Eye (tissue), 1 donor: ENCODE results near the gene TTC16.

Source experiments
- DNase-seq: peaks from one replicate; pipeline ENCODE4 v3.0.0-alpha.2; 2015

The TTC16 gene, protein sequence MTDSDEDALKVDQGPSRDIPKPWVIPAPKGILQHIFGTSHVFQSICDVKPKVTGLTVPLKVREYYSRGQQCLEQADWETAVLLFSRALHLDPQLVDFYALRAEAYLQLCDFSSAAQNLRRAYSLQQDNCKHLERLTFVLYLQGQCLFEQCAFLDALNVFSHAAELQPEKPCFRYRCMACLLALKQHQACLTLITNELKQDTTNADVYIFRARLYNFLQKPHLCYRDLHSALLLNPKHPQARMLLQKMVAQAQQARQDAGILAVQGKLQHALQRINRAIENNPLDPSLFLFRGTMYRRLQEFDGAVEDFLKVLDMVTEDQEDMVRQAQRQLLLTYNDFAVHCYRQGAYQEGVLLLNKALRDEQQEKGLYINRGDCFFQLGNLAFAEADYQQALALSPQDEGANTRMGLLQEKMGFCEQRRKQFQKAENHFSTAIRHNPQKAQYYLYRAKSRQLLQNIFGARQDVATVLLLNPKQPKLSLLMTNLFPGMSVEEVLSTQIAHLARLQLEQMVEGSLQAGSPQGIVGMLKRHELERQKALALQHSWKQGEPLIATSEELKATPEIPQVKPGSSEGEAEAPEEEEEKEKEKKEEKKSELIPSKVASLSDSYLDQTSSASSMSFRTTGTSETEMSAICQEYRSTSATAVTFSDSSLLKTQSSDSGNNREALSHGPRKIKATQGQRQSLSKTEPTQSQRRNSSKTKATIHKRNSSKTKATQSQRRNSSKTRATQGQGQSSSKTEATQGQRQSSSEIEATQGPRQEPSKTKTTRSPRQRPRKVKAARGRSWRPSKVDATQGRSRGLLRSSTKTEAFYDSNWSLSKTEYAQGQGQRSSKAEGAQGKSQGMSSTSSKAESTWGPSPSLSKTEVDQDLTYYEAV

GRCh38 chr9:127715470-127716337, at the start of gene TTC16, which contains the start of gene PTRH1:
TSS of gene TTC16 (plus strand) at chr9:127716079. CDS start at chr9:127716146, 67 bp downstream.
TSS of gene PTRH1 (minus strand) at chr9:127715663. CDS start at chr9:127715639, 24 bp downstream.
- DNase-seq: peak; percentile 98

DNA sequence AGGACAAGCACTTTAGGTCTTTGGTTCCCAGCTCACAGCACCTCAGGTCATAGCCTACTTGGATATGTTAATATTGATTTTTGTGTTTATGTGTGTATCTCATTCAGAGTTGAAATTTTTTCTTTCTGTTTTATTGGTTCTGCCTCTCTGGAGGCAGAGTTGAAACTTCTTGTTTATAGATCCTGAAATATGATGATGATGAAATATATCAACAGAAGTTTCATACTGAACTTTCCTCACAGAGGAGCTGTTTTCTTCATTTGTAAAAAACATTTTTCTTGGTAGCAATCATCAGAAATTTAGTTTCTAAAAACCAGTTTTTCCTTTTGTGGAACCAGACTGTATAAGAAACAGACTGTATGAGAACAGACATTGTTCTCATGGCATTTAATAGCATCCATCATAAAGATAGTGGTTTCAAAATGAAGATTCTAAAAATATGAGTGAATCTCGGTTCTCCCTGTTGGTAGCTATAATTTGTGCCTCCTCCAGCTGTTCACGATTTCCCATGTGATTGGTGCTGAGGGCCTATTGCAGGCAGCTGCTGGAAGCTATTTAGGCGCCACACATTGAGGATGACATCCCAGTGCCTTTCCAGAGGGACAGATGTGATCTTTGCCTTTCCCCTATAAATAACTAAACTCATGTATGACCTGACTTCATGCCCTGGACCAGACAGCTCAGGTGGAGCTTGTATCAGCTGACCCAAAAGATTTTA, 48.6 kb upstream of the TTC16 start:
- DNase-seq: peak; percentile 19

GRCh38 chr9:127667906-127668305, 48.0 kb upstream of the TTC16 start:
- no peak for DNase-seq

DNA sequence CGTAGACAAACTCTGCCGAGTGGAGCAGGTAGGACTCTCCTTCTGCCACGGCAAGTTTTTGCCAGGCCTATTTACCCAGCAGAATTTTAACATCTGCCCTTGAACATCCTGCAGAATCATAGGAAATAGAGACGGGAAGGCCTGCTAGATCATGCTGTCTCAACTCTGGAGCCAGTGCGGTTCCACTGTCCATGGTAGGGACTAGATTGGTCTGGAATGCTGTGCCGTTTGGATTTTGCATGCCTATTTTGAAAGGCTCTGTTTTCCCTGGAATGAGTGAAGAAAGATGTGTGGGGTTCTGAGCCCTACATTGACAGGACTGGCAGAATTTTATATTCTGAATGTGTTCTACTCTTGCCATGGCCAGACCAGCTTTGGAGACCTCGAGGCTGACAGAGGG, 42.6 kb upstream of the TTC16 start:
- no peak for DNase-seq

GRCh38 chr9:127676638-127677037, 39.2 kb upstream of the TTC16 start:
- no peak for DNase-seq

GRCh38 chr9:127679506-127679905, 36.4 kb upstream of the TTC16 start:
- DNase-seq: no peak

DNA sequence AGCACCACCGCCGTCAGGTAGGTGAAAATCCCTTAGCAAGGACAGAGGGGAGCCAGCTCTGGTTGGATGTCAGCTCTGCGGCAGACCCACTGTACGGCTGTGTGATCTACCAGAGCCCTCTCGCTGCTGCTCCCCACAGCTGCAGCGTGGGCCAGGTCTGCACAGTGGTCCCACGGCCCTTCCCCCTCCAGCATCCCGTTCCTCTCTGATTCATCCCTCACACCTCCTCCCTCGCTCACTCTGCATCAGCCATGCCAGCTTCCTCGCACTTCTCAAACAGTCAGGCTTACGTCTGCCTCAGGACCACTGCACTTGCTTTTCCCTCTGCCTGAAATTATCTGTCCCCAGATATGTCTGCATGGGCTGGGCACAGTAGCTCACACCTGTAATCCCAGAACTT, 35.7 kb upstream of the TTC16 start:
- DNase-seq: no peak

- DNase-seq: no peak
These were observed 35.0 kb upstream of the TTC16 start for GRCh38 chr9:127680846-127681245.

DNA sequence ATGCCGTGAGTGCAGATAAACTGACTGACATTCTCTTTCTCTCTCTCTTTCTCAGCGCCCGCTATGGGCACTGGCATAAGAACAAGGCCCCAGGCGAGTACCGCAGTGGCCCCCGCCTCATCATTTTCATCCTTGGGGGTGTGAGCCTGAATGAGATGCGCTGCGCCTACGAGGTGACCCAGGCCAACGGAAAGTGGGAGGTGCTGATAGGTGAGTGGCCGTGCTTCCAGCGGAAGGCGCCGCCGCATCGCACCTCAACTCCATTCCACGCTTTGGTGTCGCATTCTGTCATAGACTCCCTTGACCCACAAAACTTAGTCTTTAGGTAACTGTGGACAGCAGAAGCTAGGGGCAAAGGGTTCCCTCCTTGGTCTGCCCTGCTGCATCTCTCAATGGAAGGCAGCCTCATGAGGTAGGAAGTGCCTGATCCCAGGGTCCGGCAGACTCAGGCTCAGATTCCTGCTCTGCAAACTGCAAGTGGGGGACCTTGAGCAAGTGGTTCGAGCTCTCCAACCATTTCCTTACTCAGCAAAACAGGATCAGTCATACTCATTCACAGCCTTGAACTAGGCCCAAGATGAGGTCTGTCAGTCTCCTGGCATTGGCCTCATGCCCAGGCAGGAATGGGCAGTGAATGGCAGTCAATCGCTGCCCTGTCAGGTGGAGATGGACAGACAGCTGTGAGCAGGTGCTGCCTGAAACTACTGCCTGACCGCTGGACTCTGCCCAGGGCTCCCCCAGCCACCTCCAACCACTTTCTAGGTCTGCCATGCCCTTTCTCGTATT, 33.3 kb upstream of the TTC16 start:
- DNase-seq: no peak

DNA sequence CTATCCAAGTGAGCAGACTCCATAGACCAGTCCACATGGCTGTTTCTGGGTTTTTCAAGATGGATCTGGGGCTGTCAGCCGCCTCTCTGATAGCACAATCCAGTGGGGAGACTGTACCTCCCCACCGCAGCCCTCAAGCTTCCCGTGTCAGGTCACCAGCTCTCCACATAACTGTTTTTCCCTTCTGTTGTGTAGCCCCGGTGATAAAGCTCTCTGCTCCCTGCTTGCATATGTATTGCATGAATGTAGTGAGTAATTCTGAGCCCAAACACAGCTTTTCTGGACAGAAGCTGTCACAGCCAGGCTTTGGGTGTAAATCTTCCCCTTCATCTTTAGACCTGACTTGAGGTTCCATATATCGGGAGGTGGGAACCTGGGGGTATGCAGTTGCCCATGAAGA, 32.2 kb upstream of the TTC16 start:
- DNase-seq: no peak

DNA sequence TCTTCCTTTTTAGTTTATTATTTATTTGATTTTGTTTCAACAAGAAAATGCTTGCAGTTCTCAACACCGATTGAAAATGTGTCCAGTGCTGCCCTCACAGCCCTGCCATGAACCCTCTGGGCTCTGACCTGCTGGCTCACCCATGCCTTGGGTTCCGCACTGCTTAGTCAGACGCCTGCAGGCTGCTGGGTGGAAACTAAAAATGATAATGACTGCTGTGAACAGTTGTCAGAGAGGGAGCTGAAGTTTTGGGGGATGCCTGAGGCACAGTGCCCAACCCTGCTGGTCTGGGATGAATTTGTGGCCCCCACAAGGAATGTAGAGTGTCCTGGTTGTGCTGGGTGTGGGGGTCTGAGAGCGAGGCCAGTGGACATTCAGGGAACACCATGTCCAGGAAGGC, 31.3 kb upstream of the TTC16 start:
- no peak for DNase-seq

DNA sequence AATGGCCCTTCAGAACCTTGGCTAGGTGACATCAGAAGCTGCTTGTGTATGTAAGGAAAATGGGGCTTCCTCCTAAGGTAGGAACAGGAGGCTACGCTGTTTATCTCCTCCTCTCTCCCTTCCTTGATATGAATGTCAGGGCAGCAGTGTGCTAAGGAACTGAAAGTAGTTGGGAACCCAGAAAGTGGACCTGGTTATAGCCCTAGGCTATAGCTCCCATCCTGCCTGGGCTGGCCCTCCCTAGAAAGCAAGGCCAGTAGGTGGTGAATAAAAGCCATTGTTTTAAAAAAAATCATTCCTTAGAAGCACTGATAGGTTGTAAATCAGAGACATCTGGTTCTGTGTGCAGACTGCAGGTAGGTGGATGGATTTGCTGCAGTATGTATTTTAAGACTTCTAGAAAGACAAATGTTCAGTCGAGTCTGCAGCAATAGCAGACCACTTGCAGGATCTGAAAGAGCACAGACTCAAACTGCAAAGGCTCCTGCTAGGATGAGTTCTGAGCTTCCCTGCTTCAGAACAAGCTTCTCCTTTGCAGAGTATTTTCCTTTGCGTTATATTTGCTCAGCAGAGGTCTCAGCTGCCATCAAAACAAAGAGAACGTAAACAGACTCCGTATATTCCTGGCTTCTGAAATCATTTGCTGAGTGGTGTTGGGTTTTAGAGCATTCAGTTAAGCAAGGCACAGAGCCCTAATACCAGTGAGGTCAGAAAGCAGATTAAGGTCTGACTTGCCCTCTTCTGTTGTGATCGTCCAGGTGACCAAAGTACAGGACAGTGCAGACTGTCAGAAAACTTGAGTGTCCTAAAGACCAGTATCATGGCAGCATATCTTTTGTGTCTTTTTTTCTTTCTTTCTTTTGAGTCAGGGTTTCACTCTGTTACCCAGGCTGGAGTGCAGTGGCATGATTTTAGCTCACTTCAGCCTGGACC, 29.2 kb upstream of the TTC16 start:
- DNase-seq: no peak

GRCh38 chr9:127689329-127690000, 26.4 kb upstream of the TTC16 start:
- no peak for DNase-seq

GRCh38 chr9:127690735-127691134, 25.1 kb upstream of the TTC16 start:
- DNase-seq: no peak

DNA sequence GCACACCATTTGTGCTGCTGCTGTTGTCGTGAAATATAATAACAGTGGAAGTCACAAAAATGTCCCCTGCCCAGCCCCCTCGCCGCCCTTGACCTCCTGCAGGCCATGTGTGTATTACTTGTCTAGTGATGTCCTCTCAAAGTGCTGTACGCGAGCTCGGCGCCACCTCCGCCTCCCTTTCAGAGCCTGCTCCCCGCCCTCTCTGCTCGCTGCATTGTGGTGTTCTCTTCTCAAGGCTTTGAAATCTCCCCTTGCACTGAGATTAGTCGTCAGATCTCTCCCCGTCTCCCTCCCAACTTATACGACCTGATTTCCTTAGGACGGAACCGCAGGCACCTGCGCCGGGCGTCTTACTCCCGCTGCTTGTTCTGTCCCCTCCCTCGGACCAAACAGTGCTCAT, 23.8 kb upstream of the TTC16 start:
- no peak for DNase-seq

GRCh38 chr9:127693143-127693542, 22.7 kb upstream of the TTC16 start:
- DNase-seq: no peak

DNA sequence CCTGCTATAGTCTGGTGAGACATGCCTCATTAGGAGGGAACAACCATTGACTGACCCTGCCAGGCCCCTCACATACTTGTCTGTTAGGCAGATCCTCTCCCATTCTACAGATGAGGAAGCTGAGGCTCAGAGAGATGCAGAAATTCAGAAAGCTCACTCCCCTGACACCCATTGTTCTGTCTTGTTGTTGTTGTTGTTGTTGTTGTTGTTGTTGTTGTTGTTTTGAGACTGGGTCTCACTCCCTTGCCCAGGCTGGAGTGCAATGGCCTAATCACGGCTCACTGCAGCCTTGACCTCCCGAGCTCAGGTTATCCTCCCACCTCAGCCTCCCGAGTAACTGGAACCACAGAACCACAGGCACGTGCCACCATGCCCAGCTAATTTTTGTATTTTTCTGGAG, 22.2 kb upstream of the TTC16 start:
- DNase-seq: no peak

- peak; percentile 58 for DNase-seq
These were observed 20.8 kb upstream of the TTC16 start for GRCh38 chr9:127694890-127695720.

- DNase-seq: no peak
These were observed 18.3 kb upstream of the TTC16 start for GRCh38 chr9:127697575-127697974.
